Adrenal gland (tissue), 12 donors: ENCODE measurements around the gene TMC2. TPM values are rescaled to one million over a fixed set of nuclear protein-coding genes. Genes with fewer than 3 reads are reported as not detected.

Experiments
- DNase-seq, 7 donors: peaks; one replicate each; pipeline ENCODE4 v3.0.0-alpha.2; 2019 to 2020
- H3K27ac ChIP-seq, 5 donors: fragments of 200-600 bp; sonication (generic) in 4 of 5; 1 replicate in 3 of 5; 2 replicates in 2 of 5; pipeline versions ENCODE4 v1.5.1 to v1.8.0; 2016 to 2020; ENCODE audit warnings: mild to moderate bottlenecking in 1 of 5
- H3K27me3 ChIP-seq: fragments of 200-600 bp; 2 replicates; pipeline ENCODE4 v1.8.0; 2021
- H3K36me3 ChIP-seq, 2 donors: fragments of 200-600 bp; replicated peaks in 1 of 2; 1 replicate in 1 of 2; 2 replicates in 1 of 2; pipeline versions ENCODE4 v1.5.1 to v1.8.0; 2018 to 2022
- H3K4me1 ChIP-seq, 2 donors: fragments of 200-600 bp; replicated peaks in 1 of 2; 1 replicate in 1 of 2; 2 replicates in 1 of 2; pipeline versions ENCODE4 v1.5.1 to v1.8.0; 2018 to 2021
- H3K4me3 ChIP-seq, 4 donors: fragments of 200-600 bp; sonication (generic) in 3 of 4; one replicate each; pipeline ENCODE4 v1.5.1; 2016 to 2018
- H3K9me3 ChIP-seq, 3 donors: fragments of 200-600 bp; sonication (generic) in 1 of 3; replicated peaks in 1 of 3; 1 replicate in 2 of 3; 2 replicates in 1 of 3; pipeline versions ENCODE4 v1.5.1 to v1.8.0; 2016 to 2021
- POLR2A ChIP-seq, 2 donors: fragments of 450-650 bp; IDR thresholded peaks; one replicate each; pipeline ENCODE4 v1.6.1; 2017; ENCODE audit warnings: antibody characterized with exemption in 2 of 2, mild to moderate bottlenecking in 2 of 2, moderate library complexity in 1 of 2
- WGBS, 4 donors: extraction: QIAGEN DNeasy Blood & Tissue Kit in 2 of 4; methylation state at CpG; one replicate each; pipeline versions ENCODE4 v1.1.5 to v1.1.7; 2013 to 2017; 5-methylcytosine and 5-hydroxymethylcytosine counted together
- intact Hi-C, 2 donors: fragments of 100-400 bp; cut with DNase I; formaldehyde crosslinking; loops; one replicate each; pipeline versions ENCODE4 v1.14.1 to v1.15.0; 2022 to 2023
- polyA plus RNA-seq, 3 donors: library from polyadenylated mRNA; stranded (reverse); fragments of 200-250 nt in 2 of 3; fragments of 350-450 nt in 1 of 3; fragmentation: Illumina TruSeq in 1 of 3; extraction: RNeasy Lipid Tissue Mini Kit (QIAGEN cat#74804) in 1 of 3; gene quantifications; one replicate each; pipeline ENCODE4 v1.2.3, GENCODE V29; 2013 to 2014
- total RNA-seq, 9 donors: library from RNA; depleted of rRNA in 4 of 9; stranded (reverse); fragments of >200 nt in 4 of 9; fragments of 120-200 nt in 1 of 9; fragmentation: NEBNext Ultra II Directional in 1 of 9; extraction: Animal tissue kit (Norgen Biotek cat#: 25700) in 1 of 9; gene quantifications; one replicate each; pipeline versions ENCODE4 v1.1.0 to v1.2.4, GENCODE V29; 2013 to 2023
- TF ChIP-seq, protein P1 (sequence below), 6 experiments: fragments of 450-650 bp in 4 of 6; fragments of 200-600 bp in 2 of 6; sonication (generic) in 1 of 6; IDR thresholded peaks; 1 replicate in 5 of 6; 2 replicates in 1 of 6; pipeline versions ENCODE4 v1.5.1 to v1.8.0; 2016 to 2021; ENCODE audit warnings: antibody characterized with exemption in 6 of 6, mild to moderate bottlenecking in 2 of 6, moderate library complexity in 1 of 6
- donor health status: healthy with polysubstance abuse.
- donor health status: Bipolar disorder and iron deficiency.
- donor health status: DM: yes; HTN: yes; CAD: no.
- donor health status: DM: no; HTN: no; CAD: no.
- donor health status: DM: no; HTN: no; CAD: no.
- donor health status: DM: yes; HTN: yes; CAD: no.

Gene TMC2
- total and polyA plus RNA-seq, 12 donors, result 0.11 to 1.3 (median 0.42) TPM; not detected in 7

DNA sequence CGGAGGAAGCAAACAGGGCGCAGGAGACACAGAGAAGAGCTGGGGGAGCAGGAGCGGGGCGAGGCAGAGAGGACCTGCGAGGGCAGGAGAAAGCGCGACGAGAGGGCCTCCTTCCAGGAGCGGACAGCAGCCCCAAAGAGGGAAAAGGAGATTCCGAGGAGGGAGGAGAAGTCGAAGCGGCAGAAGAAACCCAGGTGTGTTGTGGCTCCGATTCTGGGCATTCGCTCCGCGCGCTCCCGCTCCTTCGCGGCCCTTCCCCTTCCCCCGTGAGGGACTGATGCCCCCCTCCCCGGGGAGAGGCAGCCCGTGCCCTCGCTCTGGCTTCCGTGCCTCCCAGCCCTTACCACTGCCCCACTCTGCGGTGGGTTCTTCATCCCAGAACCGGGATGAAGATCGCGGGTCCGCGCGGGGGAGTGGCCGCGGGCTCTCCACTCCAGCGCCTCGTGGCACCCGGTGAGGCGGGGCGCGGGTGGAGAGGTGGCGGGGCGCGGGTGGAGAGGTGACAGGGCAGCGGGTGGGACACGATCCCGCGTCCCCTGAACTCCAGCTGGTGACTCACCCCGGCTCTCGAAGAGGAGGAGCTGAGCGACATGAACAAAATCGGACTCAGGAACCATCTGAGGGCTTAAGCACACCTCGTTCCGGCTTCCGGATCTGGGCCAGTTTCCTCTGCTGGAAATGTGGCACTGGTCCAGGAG lies 22.4 kb downstream of the TMC2 start:
- no peaks in the 10 kb centered on the region for H3K36me3 ChIP-seq
- WGBS, 4 donors, result 1 to 4% (median 2%) methylated on average over 27 to 54 of the region's 54 CpGs
- intact Hi-C loops, result no loop called here
- peak in 5 of 7 donors; percentile 24 to 74 (median 45) for DNase-seq
- H3K27ac ChIP-seq, result peak overlapping the region in 1 of 5 donors; percentile 24
- peak overlapping the region in 1 of 4 donors; percentile 44 for H3K4me3 ChIP-seq
- peaks cover 50% of the 10 kb centered on the region for H3K27me3 ChIP-seq
- no peaks in the 10 kb centered on the region for H3K9me3 ChIP-seq
- TF ChIP-seq, protein P1, sequence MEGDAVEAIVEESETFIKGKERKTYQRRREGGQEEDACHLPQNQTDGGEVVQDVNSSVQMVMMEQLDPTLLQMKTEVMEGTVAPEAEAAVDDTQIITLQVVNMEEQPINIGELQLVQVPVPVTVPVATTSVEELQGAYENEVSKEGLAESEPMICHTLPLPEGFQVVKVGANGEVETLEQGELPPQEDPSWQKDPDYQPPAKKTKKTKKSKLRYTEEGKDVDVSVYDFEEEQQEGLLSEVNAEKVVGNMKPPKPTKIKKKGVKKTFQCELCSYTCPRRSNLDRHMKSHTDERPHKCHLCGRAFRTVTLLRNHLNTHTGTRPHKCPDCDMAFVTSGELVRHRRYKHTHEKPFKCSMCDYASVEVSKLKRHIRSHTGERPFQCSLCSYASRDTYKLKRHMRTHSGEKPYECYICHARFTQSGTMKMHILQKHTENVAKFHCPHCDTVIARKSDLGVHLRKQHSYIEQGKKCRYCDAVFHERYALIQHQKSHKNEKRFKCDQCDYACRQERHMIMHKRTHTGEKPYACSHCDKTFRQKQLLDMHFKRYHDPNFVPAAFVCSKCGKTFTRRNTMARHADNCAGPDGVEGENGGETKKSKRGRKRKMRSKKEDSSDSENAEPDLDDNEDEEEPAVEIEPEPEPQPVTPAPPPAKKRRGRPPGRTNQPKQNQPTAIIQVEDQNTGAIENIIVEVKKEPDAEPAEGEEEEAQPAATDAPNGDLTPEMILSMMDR (IDR thresholded peaks at IDR 0.05), result no peak
- TF ChIP-seq POLR2A (IDR thresholded peaks at IDR 0.05), result no peak
- peaks cover 0 to 9% of the 10 kb centered on the region in 2 donors for H3K4me1 ChIP-seq

DNA sequence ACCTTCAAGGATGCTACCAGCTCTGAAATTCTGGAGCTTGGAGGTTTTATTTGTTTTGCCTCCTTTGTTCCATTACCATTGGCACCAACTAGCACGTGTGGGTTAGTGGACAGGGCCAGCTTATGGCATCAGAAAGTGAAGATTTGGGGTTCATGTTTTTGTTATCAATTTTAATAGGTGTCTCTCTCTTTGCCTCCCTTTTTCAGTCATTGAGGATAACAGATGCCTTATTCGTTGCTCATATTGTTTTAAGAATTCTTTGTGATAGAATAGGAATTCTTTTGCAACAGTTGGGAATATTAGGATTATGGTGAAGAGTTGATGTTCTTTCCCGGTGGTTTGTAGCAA lies 22.9 kb downstream of the TMC2 start:
- intact Hi-C loops, result no loop called here
- H3K4me3 ChIP-seq, result peak overlapping the region in 1 of 4 donors; percentile 44
- TF ChIP-seq, protein P1 (IDR thresholded peaks at IDR 0.05), result no peak
- no peak for TF ChIP-seq POLR2A (IDR thresholded peaks at IDR 0.05)
- H3K36me3 ChIP-seq, result no peaks in the 10 kb centered on the region
- WGBS, 4 donors, result 33 to 40% (median 38%) methylated on average over 3 of the region's 3 CpGs
- H3K27me3 ChIP-seq, result peaks cover 50% of the 10 kb centered on the region
- H3K4me1 ChIP-seq, result peaks cover 0 to 9% of the 10 kb centered on the region in 2 donors
- peak overlapping the region in 1 of 5 donors; percentile 24 for H3K27ac ChIP-seq
- no peaks in the 10 kb centered on the region for H3K9me3 ChIP-seq
- DNase-seq, result no peak

DNA sequence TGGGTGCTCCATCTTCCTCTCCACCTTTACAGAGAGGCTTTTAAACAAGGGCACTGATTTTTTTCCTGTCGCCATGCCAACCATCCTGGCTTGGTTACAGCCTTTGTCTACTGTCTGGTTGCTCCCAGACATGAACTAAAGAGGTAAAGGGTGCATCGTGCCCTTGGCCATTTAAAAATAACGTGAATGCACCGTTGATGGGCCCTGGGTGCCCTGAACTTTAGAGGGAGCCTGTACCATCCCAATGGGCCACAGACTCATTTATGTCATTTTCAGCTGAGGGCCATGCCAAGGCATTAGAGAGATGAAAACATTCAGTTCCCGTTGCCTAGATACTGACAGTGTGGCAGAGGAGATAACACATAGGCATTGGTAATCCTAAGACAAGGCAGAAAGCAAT lies 23.3 kb downstream of the TMC2 start:
- intact Hi-C loops, result no loop called here
- H3K4me3 ChIP-seq, result no peak overlapping the region
- TF ChIP-seq, protein P1 (IDR thresholded peaks at IDR 0.05), result no peak
- no peak for TF ChIP-seq POLR2A (IDR thresholded peaks at IDR 0.05)
- peak in 1 of 7 donors; percentile 67 for DNase-seq
- peaks cover 50% of the 10 kb centered on the region for H3K27me3 ChIP-seq
- peaks cover 0 to 9% of the 10 kb centered on the region in 2 donors for H3K4me1 ChIP-seq
- H3K27ac ChIP-seq, result no peak overlapping the region
- 49 to 60% (median 54%) methylated on average over 3 to 5 of the region's 5 CpGs for WGBS, 4 donors
- H3K9me3 ChIP-seq, result no peaks in the 10 kb centered on the region
- H3K36me3 ChIP-seq, result no peaks in the 10 kb centered on the region

DNA sequence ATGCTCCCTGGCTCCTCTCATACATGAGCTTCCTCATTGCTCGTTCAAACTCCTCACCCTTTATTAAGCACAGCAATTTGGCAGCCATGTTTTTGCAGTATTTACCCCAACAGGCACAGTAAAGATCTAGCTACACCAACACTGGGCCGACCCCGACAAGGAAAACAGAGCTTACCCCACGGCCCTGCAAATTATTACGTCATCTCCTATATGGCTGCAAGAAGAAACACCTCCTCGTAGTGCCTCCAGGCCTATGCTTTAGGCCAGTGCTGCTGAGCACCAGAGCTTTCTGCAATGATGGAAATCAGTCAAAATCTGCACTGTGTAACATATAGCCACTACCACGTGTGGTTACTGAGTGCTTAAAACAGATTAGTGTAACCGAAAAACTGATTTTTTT lies 26.7 kb downstream of the TMC2 start:
- no peaks in the 10 kb centered on the region for H3K36me3 ChIP-seq
- no peak for DNase-seq
- H3K4me3 ChIP-seq, result no peak overlapping the region
- peaks cover 0 to 9% of the 10 kb centered on the region in 2 donors for H3K4me1 ChIP-seq
- H3K9me3 ChIP-seq, result no peaks in the 10 kb centered on the region
- WGBS, 4 donors, result 63 to 73% (median 68%) methylated on average over 8 of the region's 8 CpGs
- no peak overlapping the region for H3K27ac ChIP-seq
- peaks cover 35% of the 10 kb centered on the region for H3K27me3 ChIP-seq
- TF ChIP-seq POLR2A (IDR thresholded peaks at IDR 0.05), result no peak
- TF ChIP-seq, protein P1 (IDR thresholded peaks at IDR 0.05), result no peak
- intact Hi-C loops, result no loop called here
